Activated naive CD4-positive, alpha-beta T cell treated with anti-CD3 and anti-CD28 coated beads, Interleukin-2, amount 10 ng/mL, durations not matched to agents 7 days and 5 days (primary cell): ENCODE measurements around the gene IRAK1.

Experiments used
- CTCF ChIA-PET: fragments of 350-600 bp; sonication (Branson Sonifier 250); formaldehyde crosslinking; loops from one replicate; lab custom pipeline; 2021; ENCODE audit warnings: antibody characterized with exemption; lab: Charles Lee
- DNase-seq: peaks from one replicate; pipeline ENCODE4 v3.0.0-alpha.2; 2020
- H3K27ac Mint-ChIP-seq: one replicate; pipeline ENCODE4 v1.8.0; 2021; ENCODE audit warnings: mild to moderate bottlenecking, moderate library complexity, mixed read lengths
- H3K27me3 Mint-ChIP-seq: one replicate; pipeline ENCODE4 v1.8.0; 2021; ENCODE audit warnings: mild to moderate bottlenecking, mixed read lengths
- H3K36me3 Mint-ChIP-seq: one replicate; pipeline ENCODE4 v1.8.0; 2021; ENCODE audit warnings: mixed read lengths
- H3K4me1 Mint-ChIP-seq: one replicate; pipeline ENCODE4 v1.8.0; 2021; ENCODE audit warnings: mixed read lengths
- H3K4me3 Mint-ChIP-seq: one replicate; pipeline ENCODE4 v1.8.0; 2021; ENCODE audit warnings: mild to moderate bottlenecking, moderate library complexity, mixed read lengths
- H3K9me3 Mint-ChIP-seq: one replicate; pipeline ENCODE4 v1.8.0; 2021; ENCODE audit warnings: mixed read lengths

Gene IRAK1

DNA sequence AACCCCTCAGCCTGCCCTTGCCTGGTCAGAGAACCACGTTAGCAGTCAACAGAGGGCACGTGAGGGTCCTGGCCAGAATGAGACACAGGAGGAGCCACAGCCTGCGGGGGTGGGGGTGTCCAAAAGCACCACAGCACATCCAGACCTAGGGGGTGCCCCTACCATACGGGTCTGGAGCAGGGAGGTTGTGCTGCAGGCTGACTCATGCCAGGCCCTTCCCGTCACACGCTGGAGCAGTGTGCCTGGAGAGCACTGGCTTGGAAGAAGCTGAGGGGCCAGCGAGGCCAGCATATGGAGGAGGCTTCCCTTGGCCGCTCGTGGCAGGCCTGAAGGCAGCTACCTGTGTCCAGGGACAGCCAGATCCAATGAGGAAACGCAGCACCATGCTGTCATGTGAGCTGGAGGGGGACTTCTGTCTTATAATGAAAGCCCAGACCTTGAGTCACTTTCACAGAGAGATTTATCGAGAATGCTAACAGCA, 1.5 kb upstream of the IRAK1 start:
- H3K27ac Mint-ChIP-seq = peak overlapping the region; percentile 33
- H3K4me1 Mint-ChIP-seq = peaks cover 15% of the 10 kb centered on the region
- peaks cover 9% of the 10 kb centered on the region for H3K36me3 Mint-ChIP-seq
- H3K9me3 Mint-ChIP-seq = no peaks in the 10 kb centered on the region
- H3K27me3 Mint-ChIP-seq = no peaks in the 10 kb centered on the region
- CTCF ChIA-PET = interaction anchor here (1.2 kb wide), 1 partner anchor 31 kb away, joined by 3 read pairs; no protein-coding TSS in a partner anchor
- no peak for DNase-seq
- H3K4me3 Mint-ChIP-seq = no peak overlapping the region

GRCh38 chrX:154020536-154021115, 924 bp upstream of the IRAK1 start:
- no peak for DNase-seq
- H3K27ac Mint-ChIP-seq = peak overlapping the region; percentile 95
- peaks cover 10% of the 10 kb centered on the region for H3K36me3 Mint-ChIP-seq
- H3K9me3 Mint-ChIP-seq = no peaks in the 10 kb centered on the region
- H3K4me3 Mint-ChIP-seq = peak overlapping the region; percentile 88
- H3K4me1 Mint-ChIP-seq = peaks cover 19% of the 10 kb centered on the region
- H3K27me3 Mint-ChIP-seq = no peaks in the 10 kb centered on the region
- CTCF ChIA-PET = interaction anchor here (1.2 kb wide), 1 partner anchor 32 kb away, joined by 3 read pairs; no protein-coding TSS in a partner anchor

GRCh38 chrX:154019061-154019621, 561 bp downstream of the IRAK1 start:
- H3K4me3 Mint-ChIP-seq = peak overlapping the region; percentile 87
- CTCF ChIA-PET = interaction anchor here (1.0 to 1.4 kb wide), 2 partner anchors 38 to 352 kb away, joined by 3 to 4 read pairs; no protein-coding TSS in a partner anchor
- H3K4me1 Mint-ChIP-seq = peaks cover 29% of the 10 kb centered on the region
- peaks cover 16% of the 10 kb centered on the region for H3K36me3 Mint-ChIP-seq
- peak overlapping the region; percentile 90 for H3K27ac Mint-ChIP-seq
- peak; percentile 47 for DNase-seq
- H3K9me3 Mint-ChIP-seq = no peaks in the 10 kb centered on the region
- no peaks in the 10 kb centered on the region for H3K27me3 Mint-ChIP-seq

DNA sequence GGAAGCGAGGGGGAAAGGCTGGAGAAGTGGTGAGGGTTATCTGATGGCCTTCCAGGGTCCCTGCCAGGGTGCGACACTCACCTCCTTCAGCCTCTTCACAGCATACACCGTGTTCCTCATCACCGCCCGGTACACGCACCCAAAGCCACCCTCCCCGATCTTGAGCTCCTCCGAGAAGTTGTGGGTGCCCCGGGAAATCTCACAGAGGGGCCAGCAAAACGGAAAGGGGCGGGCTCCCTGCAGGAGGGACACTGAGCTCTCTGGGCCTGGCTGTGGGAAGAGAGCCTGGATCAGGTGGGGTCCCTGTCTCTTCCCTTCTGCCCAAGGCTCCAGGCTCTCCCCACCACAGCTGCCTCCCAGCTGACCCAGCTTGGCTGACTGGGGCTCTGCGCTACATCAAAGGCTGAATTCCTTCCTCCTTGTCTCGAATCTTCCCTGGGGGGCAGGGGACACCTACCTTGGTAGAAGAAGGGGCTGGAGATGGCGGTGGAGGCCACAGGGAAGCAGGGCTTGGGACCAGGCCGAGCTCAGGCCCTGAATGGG, 1.1 kb downstream of the IRAK1 start:
- peak overlapping the region; percentile 90 for H3K27ac Mint-ChIP-seq
- DNase-seq = no peak

GRCh38 chrX:154017766-154018517, 1.8 kb downstream of the IRAK1 start:
- no peak for DNase-seq
- Mint-ChIP-seq H3K4me3 (peak overlapping the region; percentile 87), H3K9me3 (no peaks in the 10 kb centered on the region), H3K36me3 (peaks cover 17% of the 10 kb centered on the region), H3K27me3 (no peaks in the 10 kb centered on the region), H3K4me1 (peaks cover 30% of the 10 kb centered on the region), H3K27ac (peak overlapping the region; percentile 90)
- CTCF ChIA-PET = no interaction called here

More for the DNA sequence above, 1.1 kb downstream of the IRAK1 start:
- Mint-ChIP-seq H3K36me3 (peaks cover 17% of the 10 kb centered on the region), H3K4me3 (peak overlapping the region; percentile 87), H3K27me3 (no peaks in the 10 kb centered on the region), H3K4me1 (peaks cover 30% of the 10 kb centered on the region), H3K9me3 (no peaks in the 10 kb centered on the region)
- CTCF ChIA-PET = interaction anchor here (1.0 to 1.4 kb wide), 2 partner anchors 38 to 352 kb away, joined by 3 to 4 read pairs; no protein-coding TSS in a partner anchor

- H3K4me1 Mint-ChIP-seq = peaks cover 29% of the 10 kb centered on the region
- H3K4me3 Mint-ChIP-seq = no peak overlapping the region
- no peak for DNase-seq
- no peaks in the 10 kb centered on the region for H3K27me3 Mint-ChIP-seq
- H3K9me3 Mint-ChIP-seq = no peaks in the 10 kb centered on the region
- no peak overlapping the region for H3K27ac Mint-ChIP-seq
- H3K36me3 Mint-ChIP-seq = peaks cover 22% of the 10 kb centered on the region
- CTCF ChIA-PET = no interaction called here
Measured at GRCh38 chrX:154016366-154017076, 3.2 kb downstream of the IRAK1 start.

DNA sequence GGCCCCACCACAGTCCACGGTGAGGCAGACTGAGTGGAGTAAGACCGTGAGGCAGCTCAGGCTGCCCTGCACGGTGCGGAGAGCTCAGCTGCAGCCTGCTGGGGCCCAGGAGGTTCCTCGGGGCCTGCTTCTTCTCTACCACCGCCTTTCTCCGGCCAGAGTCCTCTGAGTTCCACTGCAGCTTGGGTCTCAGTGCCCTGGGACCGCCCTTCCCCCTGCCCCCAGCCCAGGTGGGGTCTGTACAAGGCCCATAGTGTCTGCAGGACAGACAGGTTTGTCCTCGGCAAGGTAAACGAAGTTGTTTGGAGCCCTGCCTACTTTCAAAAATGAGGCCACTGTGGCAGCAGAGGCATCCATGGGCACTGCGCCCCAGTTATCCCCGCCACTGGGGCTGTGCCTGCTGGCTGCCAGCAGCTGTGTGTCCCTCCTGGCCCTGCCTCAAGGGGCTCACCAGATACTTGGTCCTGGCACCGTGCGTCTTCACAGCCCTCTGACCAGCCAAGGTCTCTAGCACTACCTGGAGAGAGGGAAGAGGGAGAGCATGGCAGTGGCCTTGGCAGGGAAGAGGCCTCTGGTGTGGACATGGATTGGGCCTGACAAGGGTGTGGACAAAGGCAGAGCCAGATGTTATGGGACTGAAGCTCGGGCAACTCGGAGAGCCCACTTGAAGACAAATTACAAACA, 4.0 kb downstream of the IRAK1 start:
- H3K4me1 Mint-ChIP-seq = peaks cover 29% of the 10 kb centered on the region
- H3K27me3 Mint-ChIP-seq = no peaks in the 10 kb centered on the region
- DNase-seq = no peak
- peaks cover 26% of the 10 kb centered on the region for H3K36me3 Mint-ChIP-seq
- peak overlapping the region; percentile 58 for H3K4me3 Mint-ChIP-seq
- H3K9me3 Mint-ChIP-seq = no peaks in the 10 kb centered on the region
- CTCF ChIA-PET = no interaction called here
- H3K27ac Mint-ChIP-seq = no peak overlapping the region

DNA sequence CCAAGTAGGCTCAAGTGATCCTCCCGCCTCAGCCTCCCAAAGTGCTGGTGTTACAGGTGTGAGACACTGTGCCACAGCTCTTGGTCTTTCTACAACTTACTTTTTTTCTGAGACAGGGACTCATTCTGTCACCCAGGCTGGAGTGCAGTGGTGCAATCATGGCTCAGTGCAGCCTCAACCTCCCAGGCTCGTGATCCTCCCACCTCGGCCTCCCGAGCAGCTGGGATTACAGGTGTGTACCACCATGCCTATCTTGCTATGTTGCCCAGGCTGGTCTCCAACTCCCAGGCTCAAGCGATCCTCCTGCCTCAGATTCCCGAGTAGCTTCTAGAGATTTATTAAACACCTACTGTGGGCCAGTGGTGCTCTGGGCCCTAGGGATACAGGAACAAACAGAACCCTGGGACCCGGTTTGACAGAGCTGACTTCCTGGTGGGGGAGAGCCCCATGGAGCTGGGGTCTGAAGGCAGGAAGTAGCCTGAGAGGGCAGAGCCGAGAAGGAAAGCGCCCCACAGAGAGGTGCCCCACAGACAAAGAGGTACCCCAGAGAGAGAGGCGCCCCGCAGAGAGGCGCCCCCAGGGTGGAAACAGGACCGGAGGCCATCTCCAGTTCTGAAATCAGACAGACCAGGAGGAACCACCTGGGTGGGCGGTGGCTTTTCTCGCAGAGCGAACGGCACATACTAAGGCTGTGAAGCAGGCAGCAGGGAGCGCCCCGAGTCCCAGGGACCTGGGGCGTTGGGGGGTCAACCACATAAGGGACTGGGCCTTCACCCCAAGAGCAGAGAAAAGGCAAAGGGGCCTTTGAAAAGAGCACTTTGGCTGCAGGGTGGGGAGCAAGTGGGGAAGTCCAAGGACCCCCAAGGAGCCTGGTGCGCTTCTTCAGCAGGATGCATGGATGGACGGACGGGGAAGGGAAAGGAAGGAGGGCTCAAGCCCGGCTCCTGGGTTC, 5.0 kb downstream of the IRAK1 start:
- H3K27ac Mint-ChIP-seq = peak overlapping the region; percentile 71
- no peaks in the 10 kb centered on the region for H3K27me3 Mint-ChIP-seq
- H3K36me3 Mint-ChIP-seq = peaks cover 31% of the 10 kb centered on the region
- no peak overlapping the region for H3K4me3 Mint-ChIP-seq
- H3K4me1 Mint-ChIP-seq = peaks cover 27% of the 10 kb centered on the region
- no peaks in the 10 kb centered on the region for H3K9me3 Mint-ChIP-seq
- DNase-seq = no peak
- CTCF ChIA-PET = interaction anchor here (1.0 to 3.0 kb wide), 7 partner anchors 9 to 61 kb away, joined by 3 to 15 read pairs (median 5); no protein-coding TSS in a partner anchor

- Mint-ChIP-seq H3K4me3 (no peak overlapping the region), H3K36me3 (peaks cover 29% of the 10 kb centered on the region), H3K27me3 (no peaks in the 10 kb centered on the region), H3K9me3 (no peaks in the 10 kb centered on the region), H3K4me1 (peaks cover 26% of the 10 kb centered on the region), H3K27ac (peak overlapping the region; percentile 54)
- CTCF ChIA-PET = interaction anchor here (0.8 to 3.0 kb wide), 10 partner anchors 10 to 384 kb away, joined by 3 to 15 read pairs (median 4); partner anchors contain the start of gene RPL10
- DNase-seq = peak; percentile 61
Measured at GRCh38 chrX:154013614-154014360, 5.9 kb downstream of the IRAK1 start.

DNA sequence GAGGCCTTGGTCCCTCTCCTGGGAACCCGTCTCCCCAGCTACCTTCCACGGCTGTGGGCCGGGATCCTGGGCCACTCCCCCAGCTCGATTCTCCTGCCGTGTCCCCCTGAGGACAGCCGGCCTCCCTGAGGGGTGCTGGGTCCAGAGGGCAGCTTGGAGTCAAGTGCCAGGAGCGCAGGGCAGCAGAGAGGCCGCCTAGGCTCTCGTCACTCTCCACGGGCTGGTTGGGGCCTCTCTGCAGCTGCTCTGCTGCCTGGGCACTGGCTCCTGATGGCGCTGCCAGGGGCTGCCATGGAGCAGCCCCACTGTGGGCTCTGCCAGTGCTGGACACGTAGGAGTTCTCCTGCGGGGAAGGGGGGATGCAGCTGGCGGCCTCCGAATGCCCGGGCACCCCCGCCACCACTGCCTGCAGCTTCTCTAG, 6.7 kb downstream of the IRAK1 start:
- CTCF ChIA-PET = interaction anchor here (0.8 to 3.0 kb wide), 12 partner anchors 10 to 385 kb away, joined by 3 to 15 read pairs (median 4); partner anchors contain the start of gene RPL10
- Mint-ChIP-seq H3K4me3 (no peak overlapping the region), H3K27ac (no peak overlapping the region), H3K9me3 (no peaks in the 10 kb centered on the region), H3K36me3 (peaks cover 29% of the 10 kb centered on the region), H3K27me3 (no peaks in the 10 kb centered on the region), H3K4me1 (peaks cover 23% of the 10 kb centered on the region)
- DNase-seq = no peak

DNA sequence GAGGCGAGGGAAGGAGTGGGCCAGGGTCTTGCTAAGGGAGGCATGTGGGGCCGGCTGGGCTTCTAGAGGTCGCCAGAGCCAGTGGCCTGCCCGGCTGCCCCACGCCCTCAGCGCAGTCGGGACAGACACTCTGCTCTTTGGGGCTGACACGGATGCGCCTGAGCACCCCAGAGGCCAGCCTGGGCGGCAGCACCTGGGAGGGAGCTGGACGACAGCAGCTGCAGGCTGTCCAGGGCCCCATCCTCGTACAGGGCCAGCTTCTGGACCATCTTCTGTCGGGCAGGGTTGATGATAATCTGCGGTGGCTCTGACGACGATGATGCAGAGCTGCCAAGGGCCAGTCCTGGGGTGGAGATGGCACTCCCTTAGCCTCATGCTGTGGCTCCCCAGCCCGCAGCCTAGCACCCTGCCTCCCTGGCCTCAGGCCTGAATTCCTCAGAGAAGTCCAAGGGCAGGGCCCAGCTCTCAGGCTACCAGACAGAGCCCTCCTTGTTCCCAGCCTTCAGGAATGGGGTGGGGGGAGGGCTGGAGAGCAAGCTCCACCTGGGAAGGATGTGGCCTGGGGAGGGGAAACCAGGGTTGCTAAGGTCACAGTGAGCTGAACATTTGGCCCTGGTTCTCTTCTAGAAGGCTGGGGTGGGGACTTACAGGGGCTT, 7.2 kb downstream of the IRAK1 start:
- H3K27me3 Mint-ChIP-seq = no peaks in the 10 kb centered on the region
- peaks cover 23% of the 10 kb centered on the region for H3K4me1 Mint-ChIP-seq
- H3K9me3 Mint-ChIP-seq = no peaks in the 10 kb centered on the region
- CTCF ChIA-PET = interaction anchor here (0.8 to 3.0 kb wide), 7 partner anchors 10 to 386 kb away, joined by 3 to 15 read pairs (median 4); partner anchors contain the start of gene RPL10
- H3K4me3 Mint-ChIP-seq = no peak overlapping the region
- DNase-seq = no peak
- no peak overlapping the region for H3K27ac Mint-ChIP-seq
- H3K36me3 Mint-ChIP-seq = peaks cover 34% of the 10 kb centered on the region
